Stimulated activated CD8-positive, alpha-beta memory T cell treated with anti-CD3 and anti-CD28 coated beads, Interleukin-4, amount 100 ng/mL, for 24 hours (primary cell): ENCODE measurements around the gene TEAD1.

Experiments used
- DNase-seq: peaks from one replicate; pipeline ENCODE4 v3.0.0-alpha.2; 2020; ENCODE audit warnings: low read depth

The TEAD1 gene

DNA sequence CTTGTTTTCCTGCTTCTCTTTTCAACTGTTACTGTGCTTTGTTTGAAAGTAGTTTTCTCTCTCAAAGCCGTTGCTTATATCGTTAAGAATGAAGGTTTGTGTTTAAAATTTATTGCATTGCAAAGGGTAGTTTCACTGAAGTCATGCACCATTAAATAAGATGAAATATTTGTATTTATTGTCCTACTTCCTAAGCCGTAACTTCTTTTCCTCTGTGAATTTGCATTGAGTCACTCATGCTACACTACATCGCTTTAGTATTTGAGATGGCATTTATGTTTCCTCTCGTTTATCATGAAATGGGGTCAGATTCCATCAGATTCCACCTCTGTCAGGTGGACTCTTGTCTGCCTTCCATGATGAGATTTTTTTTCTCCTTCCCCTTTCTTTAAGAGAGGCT is 269.1 kb downstream of the TEAD1 start:
- no peak for DNase-seq

DNA sequence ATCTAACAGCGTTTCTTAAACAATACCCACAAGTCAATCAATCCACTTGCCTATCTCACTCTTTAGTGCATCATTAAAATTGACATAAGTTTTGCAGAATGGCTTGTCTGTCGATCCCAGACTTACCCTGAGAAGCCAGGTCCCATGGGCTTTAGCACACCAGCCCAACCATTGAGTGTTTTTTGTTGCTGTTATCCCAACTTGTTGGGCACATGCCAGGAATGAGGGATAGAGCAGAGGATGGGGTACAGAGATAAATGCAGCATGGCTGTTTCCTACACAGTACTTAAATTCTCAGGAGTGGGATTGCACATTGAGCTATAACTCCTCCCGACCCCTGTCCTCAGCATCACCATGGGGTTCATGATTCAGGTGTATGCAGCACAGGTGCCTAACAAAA is 270.7 kb downstream of the TEAD1 start:
- DNase-seq, result no peak

DNA sequence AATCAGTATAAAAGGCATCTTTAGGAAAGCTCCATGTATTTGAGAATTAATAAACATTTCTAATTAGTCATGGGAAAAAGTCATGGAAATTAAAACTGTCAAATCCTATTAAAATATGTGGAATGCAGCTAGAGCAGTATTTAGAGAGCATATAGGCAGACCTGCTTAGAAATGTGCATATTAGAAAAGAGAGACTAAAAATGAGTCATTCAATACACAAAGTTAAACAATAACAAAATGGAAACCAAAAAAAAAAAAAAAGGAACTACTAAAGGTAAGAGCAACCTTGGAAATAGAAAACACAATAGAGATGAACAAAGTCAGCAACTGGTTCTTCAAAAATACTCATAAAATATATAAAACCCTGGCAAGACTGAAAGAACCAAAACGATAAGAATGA is 275.2 kb downstream of the TEAD1 start:
- no peak for DNase-seq

DNA sequence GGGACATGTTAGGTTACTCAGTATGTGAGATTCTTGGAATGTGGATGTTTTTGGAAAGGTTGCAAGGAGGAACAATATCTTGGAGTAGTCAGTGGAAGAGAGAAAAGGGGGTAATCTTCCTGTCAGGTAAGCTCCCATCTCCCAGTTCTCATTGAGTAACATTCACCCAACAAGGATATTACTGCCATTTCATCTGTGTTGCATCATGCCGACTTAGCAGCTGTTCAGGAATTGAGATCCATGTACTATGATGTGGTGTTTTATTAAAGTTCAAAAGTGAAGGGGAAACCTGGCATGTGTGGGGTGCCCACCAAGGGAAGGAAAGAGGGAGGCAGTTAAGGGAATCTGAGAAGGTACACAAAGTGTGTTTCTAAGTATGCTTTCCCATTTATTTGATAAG is 276.4 kb downstream of the TEAD1 start:
- DNase-seq, result no peak

DNA sequence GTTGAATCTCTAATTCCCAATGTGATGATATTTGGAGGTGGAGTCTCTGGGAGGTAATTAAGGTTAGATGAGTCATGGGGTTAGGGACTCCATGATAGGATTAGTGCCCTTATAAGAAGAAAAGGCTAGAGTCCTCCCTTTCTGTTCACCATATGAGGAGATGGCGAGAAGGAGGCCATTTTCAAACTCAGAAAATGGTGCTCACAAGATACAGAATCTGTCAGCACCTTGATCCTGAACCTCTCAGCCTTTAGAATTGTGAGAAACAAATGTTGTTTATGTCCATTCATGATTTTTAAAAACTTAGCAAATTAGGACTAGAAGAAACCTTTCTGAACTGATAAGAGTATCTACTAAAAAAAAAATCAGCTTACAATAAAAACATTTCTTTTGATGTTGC is 277.2 kb downstream of the TEAD1 start:
- DNase-seq, result no peak

DNA sequence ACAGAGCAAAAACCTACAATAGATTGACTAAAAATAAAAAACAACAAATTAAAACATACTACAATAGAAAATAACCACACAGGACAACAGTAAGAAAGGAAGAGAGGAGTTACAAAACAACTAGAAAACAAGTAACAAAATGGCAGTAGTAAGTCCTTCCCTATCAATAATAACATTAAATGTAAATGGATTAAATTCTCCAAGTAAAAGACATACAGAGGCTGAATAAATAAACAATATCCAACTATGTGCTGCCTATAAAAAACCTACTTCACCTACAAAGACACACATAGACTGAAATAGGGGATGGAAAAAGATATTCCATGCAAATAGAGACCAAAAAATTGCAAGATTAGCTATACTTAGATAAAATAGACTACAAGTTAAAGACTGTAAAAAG is 277.9 kb downstream of the TEAD1 start:
- no peak for DNase-seq

DNA sequence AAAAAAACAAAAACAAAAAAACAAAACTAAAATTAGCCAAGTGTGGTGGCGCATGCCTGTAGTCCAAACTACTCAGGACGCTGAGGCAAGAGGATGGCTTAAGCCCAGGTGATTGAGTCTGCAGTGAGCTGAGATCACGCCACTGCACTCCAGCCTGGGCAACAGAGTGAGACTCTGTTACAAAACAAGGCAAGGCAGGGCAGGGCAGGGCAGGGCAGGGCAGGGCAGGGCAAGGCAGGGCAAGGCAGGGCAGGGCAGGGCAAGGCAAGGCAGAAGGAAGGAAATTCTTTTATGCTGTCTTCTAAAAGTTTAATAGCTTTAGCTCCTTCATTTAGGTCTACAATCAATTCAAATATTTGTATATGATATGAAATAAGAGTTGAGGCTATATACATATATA is 284.8 kb downstream of the TEAD1 start:
- DNase-seq, result no peak

DNA sequence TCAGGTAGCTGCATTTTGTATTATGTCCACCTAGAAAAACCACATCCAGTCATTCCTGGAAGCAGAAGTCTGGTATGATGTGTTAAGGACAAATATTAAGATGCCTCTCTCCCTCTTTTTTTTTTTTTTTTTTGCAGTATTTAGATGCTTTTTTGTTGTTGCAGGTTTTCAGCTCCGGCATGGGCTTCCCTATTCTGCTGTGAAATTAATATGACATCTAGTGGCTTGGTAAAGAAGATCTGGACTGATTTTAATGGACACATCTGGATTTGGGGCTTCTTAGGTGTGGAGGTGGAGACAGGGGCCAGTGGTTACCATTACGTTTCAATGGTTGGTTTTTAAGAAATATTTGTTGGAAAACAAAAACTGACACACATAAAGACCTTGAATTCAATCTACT is 287.4 kb downstream of the TEAD1 start:
- DNase-seq, result no peak

DNA sequence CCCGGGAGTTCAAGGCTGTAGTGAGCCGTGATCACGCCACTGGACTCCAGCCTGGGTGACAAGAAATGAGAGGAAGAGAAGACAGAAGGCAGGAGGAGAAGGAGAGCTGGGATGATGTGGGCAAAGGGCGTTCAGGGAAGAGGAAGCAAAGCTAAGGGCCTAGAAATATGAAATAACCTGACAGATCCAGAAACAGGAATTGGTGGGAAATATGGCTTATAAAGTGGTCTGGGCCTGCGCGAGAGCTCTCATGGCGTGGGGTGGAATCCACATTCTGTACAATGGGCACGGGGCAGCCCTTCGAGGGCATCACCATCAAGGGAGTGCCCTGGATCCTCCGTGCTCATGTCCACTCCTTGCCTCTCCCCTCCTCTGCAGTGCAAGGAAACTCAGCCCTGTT is 288.1 kb downstream of the TEAD1 start:
- no peak for DNase-seq

DNA sequence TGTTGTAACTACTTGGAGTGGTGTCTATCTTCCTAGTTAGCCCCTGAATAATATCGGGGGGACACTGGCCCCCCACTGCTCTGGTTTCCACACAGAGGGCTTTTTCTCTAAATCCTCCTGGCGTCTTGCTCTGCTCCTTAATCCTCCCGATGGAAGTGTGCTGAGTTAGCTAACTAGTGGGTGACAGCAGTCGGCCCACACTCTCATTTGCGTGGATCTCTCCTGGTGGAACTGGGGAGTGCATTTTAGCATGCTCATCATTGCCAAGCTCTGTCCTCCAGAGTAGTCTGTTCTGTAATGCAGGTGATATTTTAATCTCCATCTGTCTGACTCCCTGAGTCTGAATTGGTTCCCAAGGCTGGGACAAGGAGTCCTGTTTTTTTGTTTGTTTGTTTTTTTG is 288.8 kb downstream of the TEAD1 start:
- DNase-seq, result no peak

DNA sequence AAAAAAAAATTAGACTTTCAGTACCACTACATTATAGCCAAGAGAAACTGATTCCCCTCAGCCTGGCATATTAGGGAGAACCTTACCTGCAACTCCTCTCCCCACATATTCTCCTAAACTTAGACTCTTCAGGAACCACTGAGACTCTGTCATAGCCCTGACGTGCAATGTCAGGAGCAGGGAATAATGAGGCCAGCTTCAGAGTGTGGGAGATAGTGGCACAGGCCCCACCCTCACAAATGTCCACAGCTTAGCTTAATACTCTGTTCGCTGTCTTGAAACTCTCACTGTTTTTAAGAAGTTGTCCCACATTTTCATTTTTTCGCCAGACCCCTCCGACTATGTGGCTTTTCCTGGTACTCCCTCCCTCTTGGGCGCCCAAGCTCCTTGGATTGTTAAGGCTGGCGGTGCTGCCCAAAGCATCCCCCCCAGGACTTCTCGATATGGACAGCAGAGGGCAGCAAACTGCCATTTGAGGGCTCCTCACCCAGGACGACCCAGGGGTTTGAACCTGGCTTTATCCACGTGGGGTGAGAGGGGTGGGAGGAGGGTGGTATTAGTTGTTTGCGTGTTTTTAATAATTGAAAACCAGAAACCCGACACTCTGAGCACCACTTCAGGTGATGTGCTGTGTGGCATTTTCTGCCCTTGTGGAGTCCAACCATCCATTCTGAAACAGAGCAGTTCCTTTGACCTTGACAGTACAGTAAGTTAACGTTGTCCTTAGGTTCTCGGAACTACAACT is 289.7 kb downstream of the TEAD1 start:
- peak; percentile 36 for DNase-seq

DNA sequence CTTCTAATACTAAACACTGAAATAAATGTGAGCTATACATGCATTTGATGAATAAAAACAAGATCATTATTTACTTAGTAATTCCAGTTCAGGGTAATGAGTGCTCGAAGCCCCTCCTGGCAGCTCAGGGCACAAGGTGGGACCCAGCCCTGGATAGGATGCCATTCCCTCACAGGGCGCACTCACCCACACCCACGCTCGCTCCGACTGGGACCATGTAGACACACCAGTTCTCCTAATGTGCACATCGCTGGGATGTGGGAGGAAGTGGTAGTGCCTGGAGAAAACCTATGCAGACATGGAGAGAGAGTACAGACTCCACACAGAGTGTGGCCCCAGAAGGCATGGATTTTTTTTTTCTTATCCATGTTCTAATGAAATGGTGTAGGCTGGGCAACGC is 290.4 kb downstream of the TEAD1 start:
- no peak for DNase-seq

DNA sequence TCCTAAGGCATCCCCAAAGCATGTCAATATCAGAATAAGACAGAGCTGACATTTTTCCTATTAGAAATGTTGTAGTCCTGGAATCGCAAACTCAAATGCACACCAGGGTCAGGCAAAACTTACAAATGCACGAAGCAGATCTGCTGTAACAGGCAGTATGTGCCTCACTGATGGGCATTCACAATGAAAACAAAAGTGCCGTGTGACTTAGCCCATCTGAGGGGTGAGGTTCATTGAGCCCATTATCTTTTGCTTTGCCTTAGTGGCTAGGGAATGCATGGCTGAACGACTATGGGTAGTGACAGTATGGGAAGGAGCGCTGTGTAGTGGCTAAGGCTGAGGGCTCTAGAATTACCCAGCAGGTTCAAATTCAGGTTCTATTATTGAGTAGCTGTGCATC is 291.8 kb downstream of the TEAD1 start:
- DNase-seq, result no peak

DNA sequence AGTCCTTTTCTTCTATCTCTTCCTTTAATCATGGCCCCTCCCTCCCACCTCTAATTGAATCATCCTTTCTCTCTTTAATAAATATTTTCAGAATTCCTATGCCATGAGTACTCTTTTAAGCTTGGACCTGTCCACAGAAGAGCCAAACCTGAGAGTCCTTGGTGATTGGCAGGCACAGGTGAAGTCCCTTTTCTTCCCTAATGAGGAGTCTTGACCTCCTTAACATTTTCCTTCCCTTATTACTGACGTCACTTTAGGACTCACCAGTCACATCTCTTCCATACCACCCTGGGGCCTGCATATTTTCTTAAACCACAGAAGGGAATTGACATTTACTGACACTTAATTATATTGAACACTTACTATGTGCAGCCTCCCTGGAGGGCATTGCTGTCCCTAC is 293.9 kb downstream of the TEAD1 start:
- no peak for DNase-seq

DNA sequence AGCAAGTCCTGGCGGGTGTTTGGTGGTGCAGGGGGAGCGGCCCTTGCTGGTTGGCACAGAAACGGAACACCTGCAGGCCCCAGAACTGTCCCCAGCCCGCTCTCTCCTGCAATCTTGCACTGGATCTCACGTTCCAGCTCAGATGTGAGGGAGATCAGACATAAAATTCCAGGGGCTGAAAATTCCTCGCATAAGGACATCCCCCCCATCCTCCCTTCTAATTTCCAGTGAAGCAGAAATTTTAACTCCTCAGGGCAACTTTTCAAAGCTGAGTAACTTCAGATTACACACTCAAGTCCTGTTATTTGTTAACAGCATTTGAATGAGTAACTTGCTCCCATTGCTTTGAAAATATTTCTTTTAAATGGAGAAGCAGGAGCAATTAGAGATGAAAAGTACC is 294.6 kb downstream of the TEAD1 start:
- DNase-seq, result no peak

DNA sequence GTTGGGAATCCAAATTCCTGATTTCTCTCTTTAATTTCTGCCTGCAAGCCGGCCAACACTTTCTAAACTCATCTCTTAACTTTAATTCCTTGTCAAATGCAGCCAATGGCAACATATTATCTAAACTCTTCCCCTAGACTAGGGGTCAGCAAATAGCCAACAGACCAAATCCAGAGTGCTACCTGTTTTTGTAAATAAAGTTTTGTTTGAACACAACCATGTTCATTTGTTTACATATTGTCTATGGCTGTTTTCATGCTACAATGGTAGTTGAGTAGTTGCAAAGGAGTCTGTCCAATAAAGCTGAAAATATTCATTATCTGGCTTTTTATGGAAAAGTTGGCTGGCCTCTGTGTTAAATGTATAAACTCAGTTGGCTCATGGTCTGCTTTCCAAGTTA is 297.7 kb downstream of the TEAD1 start:
- no peak for DNase-seq

DNA sequence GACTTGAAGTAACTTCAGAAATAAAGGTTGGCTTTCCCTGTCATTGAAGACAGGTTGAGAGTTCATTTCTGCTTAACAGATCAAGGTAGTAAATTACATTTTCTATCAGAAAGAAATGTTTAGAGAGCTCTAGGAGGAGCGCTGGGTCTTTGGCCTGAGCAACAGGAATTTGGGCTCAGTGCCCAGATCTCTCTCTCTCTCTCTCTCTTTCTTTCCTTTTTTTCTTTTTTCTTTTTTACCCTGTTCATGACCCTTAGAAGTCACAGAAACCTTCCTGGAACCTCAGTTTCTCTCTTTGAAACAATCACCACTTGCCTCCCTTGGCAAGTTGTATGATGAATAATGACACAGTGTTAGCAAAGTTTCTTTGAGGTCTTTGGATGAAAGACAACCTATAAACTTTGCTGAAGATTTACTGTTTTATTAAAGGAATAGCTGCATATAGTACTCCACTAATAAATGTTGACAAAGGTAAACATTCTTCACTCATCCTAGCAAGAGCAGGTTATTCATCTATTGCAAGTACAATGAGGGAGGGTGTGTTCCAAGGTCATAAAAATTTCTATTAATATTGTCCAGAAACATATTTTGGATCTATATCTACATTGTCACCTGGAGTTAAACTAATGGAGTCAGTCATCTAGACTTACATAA is 299.4 kb downstream of the TEAD1 start:
- DNase-seq, result no peak

DNA sequence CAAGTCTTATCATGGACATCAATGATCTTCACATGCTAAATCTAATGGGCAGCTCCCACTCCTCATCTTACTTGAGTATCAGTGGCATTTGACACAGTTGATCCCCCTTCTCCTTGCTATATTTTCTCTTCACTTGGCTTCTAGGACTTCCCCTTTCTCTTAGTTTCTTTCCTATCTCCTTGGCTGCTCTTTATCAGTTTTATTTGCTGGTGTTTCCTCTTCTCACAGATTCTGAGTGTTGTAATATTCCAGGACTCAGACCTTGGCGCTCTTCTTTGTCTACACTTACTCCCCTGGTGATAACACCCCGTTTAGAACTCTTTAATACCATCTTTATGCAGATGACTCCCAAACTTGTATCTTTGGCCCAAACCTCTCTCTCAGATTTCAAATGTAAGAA is 301.0 kb downstream of the TEAD1 start:
- no peak for DNase-seq

DNA sequence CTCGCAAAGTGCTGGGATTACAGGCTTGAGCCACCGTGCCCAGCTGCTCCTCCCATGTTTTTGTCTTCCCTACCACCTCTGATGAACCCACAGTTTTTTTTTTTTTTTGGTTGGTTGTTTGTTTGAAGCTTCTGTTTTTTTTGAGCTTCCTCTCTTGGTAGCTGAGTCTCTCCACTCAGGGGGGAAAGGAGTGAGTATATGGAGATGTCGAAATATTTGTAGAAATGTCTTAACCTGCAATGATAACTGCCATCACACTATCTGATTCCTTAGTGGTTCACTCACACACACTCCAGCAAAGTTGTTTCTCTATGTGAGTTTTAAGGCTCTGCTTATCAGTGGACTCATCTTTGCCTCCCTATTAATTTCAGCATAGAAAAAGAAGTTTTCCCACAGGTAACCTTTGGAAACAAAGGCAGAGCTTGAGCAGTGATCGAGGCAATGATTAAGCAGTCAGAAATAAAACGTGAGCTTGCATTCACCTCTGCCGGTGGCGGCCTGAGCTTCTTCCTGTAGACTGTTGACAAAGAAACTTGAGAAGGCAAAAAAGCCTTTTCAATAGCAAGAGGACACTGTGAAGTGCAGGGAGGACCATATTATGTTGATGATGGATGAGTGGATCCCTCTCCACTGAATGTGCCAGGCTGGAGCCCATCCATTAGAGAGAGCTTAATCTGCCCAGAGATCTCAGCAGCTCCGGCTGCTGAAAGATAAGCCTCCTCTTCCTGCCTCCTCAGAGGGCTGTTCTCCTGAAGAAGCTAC is 305.9 kb downstream of the TEAD1 start:
- no peak for DNase-seq

DNA sequence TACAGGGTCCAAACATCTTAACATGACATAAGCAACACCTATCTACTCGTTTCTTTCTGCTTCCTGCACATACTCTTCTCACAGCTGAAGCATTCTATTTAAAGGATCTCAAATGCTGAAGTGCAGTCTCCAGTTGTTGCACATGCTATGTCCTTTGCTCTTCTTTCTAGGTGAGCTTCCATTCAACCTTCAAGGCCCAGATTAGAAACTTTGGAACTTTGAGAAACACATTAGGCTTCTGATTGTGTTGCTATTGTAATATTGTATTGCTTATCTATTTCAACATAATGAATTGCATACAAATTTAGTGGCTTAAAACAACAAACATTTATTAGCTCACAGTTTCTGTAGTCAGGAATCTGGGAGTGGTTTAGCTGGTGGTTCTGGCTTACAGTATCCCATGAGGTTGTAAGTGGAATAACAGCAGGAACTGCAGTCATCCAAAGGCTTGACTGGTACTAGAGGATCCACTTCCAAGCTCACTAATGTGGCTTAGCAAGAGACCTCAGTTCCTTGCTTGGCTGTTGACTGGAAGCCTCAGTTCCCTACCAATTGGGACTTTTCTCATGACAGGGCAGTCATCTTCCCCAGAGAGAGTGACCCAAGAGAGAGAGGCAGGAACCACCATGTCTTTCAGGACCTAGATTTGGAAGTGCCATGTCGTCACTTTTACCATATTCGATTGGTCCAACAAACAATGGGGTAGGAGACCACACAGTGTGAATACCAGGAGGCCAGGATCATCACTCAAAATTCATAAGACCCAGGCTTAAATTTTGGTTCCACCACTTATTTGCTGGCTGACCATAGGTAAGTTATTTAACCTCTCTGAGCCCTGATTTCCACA is 307.7 kb downstream of the TEAD1 start:
- DNase-seq, result no peak

DNA sequence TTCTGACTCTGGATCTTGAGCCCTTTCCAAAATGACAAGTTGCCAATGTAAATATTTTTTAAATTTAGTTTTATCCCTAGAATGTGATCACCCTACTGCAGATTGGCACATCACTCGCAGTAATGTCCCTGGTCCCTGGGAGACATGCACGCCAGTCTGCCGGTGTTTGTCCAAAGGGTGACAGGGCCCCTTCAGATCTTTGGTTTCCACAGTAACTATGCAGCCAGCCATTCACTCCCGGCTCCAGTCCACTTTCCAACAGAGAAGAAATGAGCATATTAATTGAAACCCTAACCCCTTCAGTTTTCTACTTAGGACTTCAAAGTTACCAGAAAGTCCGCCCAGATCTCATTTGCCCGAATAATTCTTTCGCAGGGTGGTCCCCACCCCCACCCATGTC is 309.1 kb downstream of the TEAD1 start:
- no peak for DNase-seq

DNA sequence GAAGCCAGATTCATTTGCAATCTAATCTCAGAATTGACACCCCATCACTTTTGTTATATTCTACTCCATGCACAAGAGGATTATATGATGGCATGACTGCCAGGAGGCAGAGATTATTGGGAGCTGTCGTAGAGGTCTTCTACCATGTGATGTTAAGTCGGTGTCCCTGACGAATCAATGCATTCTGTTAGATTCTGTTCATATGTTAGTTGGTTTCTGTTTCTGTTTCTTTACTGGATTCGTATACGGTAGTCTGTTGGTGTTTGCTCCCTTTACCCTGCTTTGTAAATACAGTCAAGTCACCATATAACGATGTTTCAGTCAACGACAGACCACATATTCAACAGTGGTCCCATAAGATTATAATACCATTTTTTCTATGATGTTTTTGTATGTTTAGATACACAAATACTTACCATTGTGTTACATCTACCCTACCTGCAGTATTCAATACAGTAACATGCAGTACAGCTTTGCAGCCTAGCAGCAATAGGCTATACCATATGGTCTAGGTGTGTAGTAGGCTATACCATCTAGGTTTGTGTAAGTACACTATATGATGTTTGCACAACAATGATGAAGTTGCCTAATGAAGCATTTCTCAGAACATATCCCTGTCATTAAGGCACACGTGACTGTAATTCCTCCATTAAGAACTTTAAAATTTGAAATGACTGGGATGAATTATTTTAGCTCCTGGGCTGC is 312.1 kb downstream of the TEAD1 start:
- no peak for DNase-seq
